Measurements from ENCODE around the gene PDE8A. TPM values are rescaled to one million over a fixed set of nuclear protein-coding genes. Genes with fewer than 3 reads are reported as not detected.
"Not testable (repeated sequence)": the region's sequence is repeated elsewhere in the genome, so short reads cannot be mapped to it uniquely, and the experiment has no call there.

Gene PDE8A
- total and polyA plus RNA-seq, 2 experiments from 2014 or later, result 5.6 to 7.5 TPM

- TF ChIP-seq, protein P1, sequence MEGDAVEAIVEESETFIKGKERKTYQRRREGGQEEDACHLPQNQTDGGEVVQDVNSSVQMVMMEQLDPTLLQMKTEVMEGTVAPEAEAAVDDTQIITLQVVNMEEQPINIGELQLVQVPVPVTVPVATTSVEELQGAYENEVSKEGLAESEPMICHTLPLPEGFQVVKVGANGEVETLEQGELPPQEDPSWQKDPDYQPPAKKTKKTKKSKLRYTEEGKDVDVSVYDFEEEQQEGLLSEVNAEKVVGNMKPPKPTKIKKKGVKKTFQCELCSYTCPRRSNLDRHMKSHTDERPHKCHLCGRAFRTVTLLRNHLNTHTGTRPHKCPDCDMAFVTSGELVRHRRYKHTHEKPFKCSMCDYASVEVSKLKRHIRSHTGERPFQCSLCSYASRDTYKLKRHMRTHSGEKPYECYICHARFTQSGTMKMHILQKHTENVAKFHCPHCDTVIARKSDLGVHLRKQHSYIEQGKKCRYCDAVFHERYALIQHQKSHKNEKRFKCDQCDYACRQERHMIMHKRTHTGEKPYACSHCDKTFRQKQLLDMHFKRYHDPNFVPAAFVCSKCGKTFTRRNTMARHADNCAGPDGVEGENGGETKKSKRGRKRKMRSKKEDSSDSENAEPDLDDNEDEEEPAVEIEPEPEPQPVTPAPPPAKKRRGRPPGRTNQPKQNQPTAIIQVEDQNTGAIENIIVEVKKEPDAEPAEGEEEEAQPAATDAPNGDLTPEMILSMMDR (conservative IDR thresholded peaks at IDR 0.05; ENCODE audit: low read depth in 2 of 2), result no peak
- TF ChIP-seq NANOG (IDR thresholded peaks at IDR 0.05; ENCODE audit: borderline replicate concordance) (no peak), CREB1 (CRISPR knock-in tag; IDR thresholded peaks at IDR 0.05; ENCODE audit: low read depth) (no peak), ZNF331 (CRISPR knock-in tag; IDR thresholded peaks at IDR 0.05; ENCODE audit: low read depth) (no peak)
These were observed 198.0 kb downstream of the PDE8A start (continued) for GRCh38 chr15:85179700-85180099.

- H3K27me3 Mint-ChIP-seq (ENCODE audit: insufficient read depth, low read depth, poor library complexity); H3K9me3 Mint-ChIP-seq; DNase-seq (ENCODE audit: low spot score); H4K20me1 ChIP-seq (replicated peaks; ENCODE audit: insufficient read depth); H2AFZ ChIP-seq; H3K9me2 ChIP-seq (ENCODE audit: insufficient read depth); H3K27ac ChIP-seq (ENCODE audit: low read depth); H3K27me3 ChIP-seq (ENCODE audit: insufficient read depth); H3K4me3 Mint-ChIP-seq; H3K36me3 Mint-ChIP-seq (ENCODE audit: low read depth); H3K4me2 ChIP-seq; H3K79me2 ChIP-seq (replicated peaks; ENCODE audit: insufficient read depth); H3K27ac Mint-ChIP-seq; H3K36me3 ChIP-seq (ENCODE audit: insufficient read depth); H3K4me1 ChIP-seq (ENCODE audit: insufficient read depth); ATAC-seq; H3F3A ChIP-seq (replicated peaks; ENCODE audit: low read depth); H3K4me3 ChIP-seq; H3K4me1 Mint-ChIP-seq: not testable (repeated sequence)
These were observed 203.7 kb downstream of the PDE8A start for GRCh38 chr15:85185350-85185749.

- H3K4me1 Mint-ChIP-seq; ATAC-seq; H3K4me1 ChIP-seq (ENCODE audit: insufficient read depth); DNase-seq (ENCODE audit: low spot score); H4K20me1 ChIP-seq (replicated peaks; ENCODE audit: insufficient read depth); H3K79me2 ChIP-seq (replicated peaks; ENCODE audit: insufficient read depth); H3K4me2 ChIP-seq; H3K36me3 ChIP-seq (ENCODE audit: insufficient read depth); H3K27me3 ChIP-seq (ENCODE audit: insufficient read depth); H3K9me2 ChIP-seq (ENCODE audit: insufficient read depth); H3K27ac Mint-ChIP-seq; H3K9me3 Mint-ChIP-seq; H3K4me3 ChIP-seq; H3F3A ChIP-seq (replicated peaks; ENCODE audit: low read depth); H3K27ac ChIP-seq (ENCODE audit: low read depth); H3K27me3 Mint-ChIP-seq (ENCODE audit: insufficient read depth, low read depth, poor library complexity); H3K4me3 Mint-ChIP-seq; H3K36me3 Mint-ChIP-seq (ENCODE audit: low read depth); H2AFZ ChIP-seq: not testable (repeated sequence)
These were observed 206.5 kb downstream of the PDE8A start for GRCh38 chr15:85188171-85188577.

Small RNA genes lying within 50 kb of the gene (small RNA-seq; reads per million reads assigned to genes)
- not detected for gene AC044860.2 (ENCODE audit: low replicate concordance)
- gene RNU6-339P (ENCODE audit: low replicate concordance), result not detected
- not detected for gene RNU6-796P (ENCODE audit: low replicate concordance)

Other genes with a start within 250 kb of the PDE8A start
- gene ZNF592, start 233.3 kb upstream of the PDE8A start, total RNA-seq (2014; rRNA removed; shearing (Covaris generic)), result 18.8 and 21.4 TPM in 2 replicates
- gene ZNF592, start 233.3 kb upstream of the PDE8A start, polyA plus RNA-seq (2016; fragmentation: Nextera tagmentation; extraction: Ambion mirVana), result 4.4 and 4.7 TPM in 2 replicates
- gene ALPK3, start 164.5 kb upstream of the PDE8A start, total RNA-seq (2014; rRNA removed; shearing (Covaris generic)), result 29.7 and 45.7 TPM in 2 replicates
- 3.7 and 4.3 TPM in 2 replicates for gene ALPK3, start 164.5 kb upstream of the PDE8A start, polyA plus RNA-seq (2016; fragmentation: Nextera tagmentation; extraction: Ambion mirVana)
- gene SLC28A1, start 97.2 kb upstream of the PDE8A start, total RNA-seq (2014; rRNA removed; shearing (Covaris generic)), result not detected in 2 replicates
- gene SLC28A1, start 97.2 kb upstream of the PDE8A start, polyA plus RNA-seq (2016; fragmentation: Nextera tagmentation; extraction: Ambion mirVana), result not detected in 2 replicates